GM06990 (cell line): ENCODE data around the gene RIPK3.

ENCODE experiments used
- DNase-seq: peaks from one replicate; pipeline ENCODE4 v3.0.0-alpha.2; 2011; ENCODE audit not compliant: insufficient read length; ENCODE audit errors: extremely low read depth
- H3K27me3 ChIP-seq: replicated peaks from 2 replicates; pipeline ENCODE4 v1.6.0; 2011; ENCODE audit warnings: low read length; ENCODE audit not compliant: control insufficient read depth, insufficient read depth
- H3K36me3 ChIP-seq: 2 replicates; pipeline ENCODE4 v1.5.1; 2011; ENCODE audit warnings: low read length; ENCODE audit not compliant: control insufficient read depth, insufficient read depth
- H3K4me3 ChIP-seq: replicated peaks from 2 replicates; pipeline ENCODE4 v1.5.1; 2011; ENCODE audit warnings: low read depth, mild to moderate bottlenecking, control low read depth, low read length
- CTCF ChIP-seq: IDR thresholded peaks from 2 replicates; pipeline ENCODE4 v1.5.1; 2011; ENCODE audit warnings: low read length, control low read depth, mild to moderate bottlenecking, inconsistent platforms; ENCODE audit not compliant: insufficient read depth, poor library complexity, severe bottlenecking

RIPK3 gene

GRCh38 chr14:24290746-24291145, 49.0 kb downstream of the RIPK3 start:
- DNase-seq = no peak
- TF ChIP-seq CTCF = no peak
- no peaks in the 10 kb centered on the region for H3K27me3 ChIP-seq
- H3K4me3 ChIP-seq = no peak overlapping the region
- peaks cover 22% of the 10 kb centered on the region for H3K36me3 ChIP-seq

- no peak for TF ChIP-seq CTCF
- DNase-seq = no peak
Measured at GRCh38 chr14:24289649-24290280, 50.0 kb downstream of the RIPK3 start.

GRCh38 chr14:24286996-24287395, 52.8 kb downstream of the RIPK3 start:
- Histone ChIP-seq H3K36me3 (peaks cover 15% of the 10 kb centered on the region), H3K4me3 (no peak overlapping the region), H3K27me3 (no peaks in the 10 kb centered on the region)
- TF ChIP-seq CTCF = no peak
- no peak for DNase-seq

More at GRCh38 chr14:24289649-24290280, 50.0 kb downstream of the RIPK3 start:
- Histone ChIP-seq H3K4me3 (no peak overlapping the region), H3K27me3 (no peaks in the 10 kb centered on the region), H3K36me3 (peaks cover 22% of the 10 kb centered on the region)
